NCI-H510A treated with DMSO at 0.1 percent for 48 hours (cell line): ENCODE results near the gene FBXO15.

Source experiments
- DNase-seq: peaks from one replicate; lab custom pipeline; 2025; lab: John Stamatoyannopoulos, UW

Gene FBXO15

GRCh38 chr18:74063023-74063422 is 84.6 kb downstream of the FBXO15 start:
- DNase-seq, result no peak

GRCh38 chr18:74062037-74062436 is 85.6 kb downstream of the FBXO15 start:
- no peak for DNase-seq

- no peak for DNase-seq
Observed at GRCh38 chr18:74060579-74060978, 87.1 kb downstream of the FBXO15 start.

- DNase-seq, result no peak
Observed at GRCh38 chr18:74050807-74051206, 96.8 kb downstream of the FBXO15 start.

GRCh38 chr18:74040459-74041332 is 106.9 kb downstream of the FBXO15 start:
- no peak for DNase-seq

GRCh38 chr18:74040008-74040407 is 107.6 kb downstream of the FBXO15 start:
- DNase-seq, result no peak

- no peak for DNase-seq
Observed at GRCh38 chr18:74029161-74029560, 118.5 kb downstream of the FBXO15 start.
